Liver (tissue), 3 donors: ENCODE measurements around the gene ANKRD33B.

Source experiments
- CTCF ChIP-seq: fragments of 150-350 bp; IDR thresholded peaks from 2 replicates; pipeline ENCODE4 v1.5.1; 2017; ENCODE audit warnings: improper control_type of control experiment, low read depth, low read length; ENCODE audit not compliant: missing input control
- MAX ChIP-seq: IDR thresholded peaks from 2 replicates; pipeline ENCODE4 v1.6.1; 2016; ENCODE audit warnings: antibody characterized with exemption
- RAD21 ChIP-seq, 2 donors: IDR thresholded peaks; 2 replicates each; pipeline ENCODE4 v1.6.1; 2016; ENCODE audit warnings: antibody characterized with exemption in 2 of 2, mild to moderate bottlenecking in 2 of 2
- TAF1 ChIP-seq: conservative IDR thresholded peaks from 2 replicates; pipeline ENCODE4 v1.6.1; 2016; ENCODE audit warnings: antibody characterized with exemption, mild to moderate bottlenecking
- YY1 ChIP-seq: IDR thresholded peaks from 2 replicates; pipeline ENCODE4 v1.6.1; 2016; ENCODE audit warnings: antibody characterized with exemption, mild to moderate bottlenecking
- ZBTB33 ChIP-seq: IDR thresholded peaks from 2 replicates; pipeline ENCODE4 v1.6.1; 2016; ENCODE audit warnings: antibody characterized with exemption
- TF ChIP-seq, protein P1 (sequence below): IDR thresholded peaks from 2 replicates; pipeline ENCODE4 v1.6.1; 2016; ENCODE audit warnings: antibody characterized with exemption, mild to moderate bottlenecking
- donor health status: healthy.
- donor health status: healthy.

GRCh38 chr5:10676224-10676623 lies 112.4 kb downstream of the ANKRD33B start:
- TF ChIP-seq CTCF (no peak), MAX (no peak), ZBTB33 (no peak), TAF1 (no peak), YY1 (no peak), RAD21 (IDR thresholded peaks at IDR 0.05) (no peak)
- TF ChIP-seq, protein P1, sequence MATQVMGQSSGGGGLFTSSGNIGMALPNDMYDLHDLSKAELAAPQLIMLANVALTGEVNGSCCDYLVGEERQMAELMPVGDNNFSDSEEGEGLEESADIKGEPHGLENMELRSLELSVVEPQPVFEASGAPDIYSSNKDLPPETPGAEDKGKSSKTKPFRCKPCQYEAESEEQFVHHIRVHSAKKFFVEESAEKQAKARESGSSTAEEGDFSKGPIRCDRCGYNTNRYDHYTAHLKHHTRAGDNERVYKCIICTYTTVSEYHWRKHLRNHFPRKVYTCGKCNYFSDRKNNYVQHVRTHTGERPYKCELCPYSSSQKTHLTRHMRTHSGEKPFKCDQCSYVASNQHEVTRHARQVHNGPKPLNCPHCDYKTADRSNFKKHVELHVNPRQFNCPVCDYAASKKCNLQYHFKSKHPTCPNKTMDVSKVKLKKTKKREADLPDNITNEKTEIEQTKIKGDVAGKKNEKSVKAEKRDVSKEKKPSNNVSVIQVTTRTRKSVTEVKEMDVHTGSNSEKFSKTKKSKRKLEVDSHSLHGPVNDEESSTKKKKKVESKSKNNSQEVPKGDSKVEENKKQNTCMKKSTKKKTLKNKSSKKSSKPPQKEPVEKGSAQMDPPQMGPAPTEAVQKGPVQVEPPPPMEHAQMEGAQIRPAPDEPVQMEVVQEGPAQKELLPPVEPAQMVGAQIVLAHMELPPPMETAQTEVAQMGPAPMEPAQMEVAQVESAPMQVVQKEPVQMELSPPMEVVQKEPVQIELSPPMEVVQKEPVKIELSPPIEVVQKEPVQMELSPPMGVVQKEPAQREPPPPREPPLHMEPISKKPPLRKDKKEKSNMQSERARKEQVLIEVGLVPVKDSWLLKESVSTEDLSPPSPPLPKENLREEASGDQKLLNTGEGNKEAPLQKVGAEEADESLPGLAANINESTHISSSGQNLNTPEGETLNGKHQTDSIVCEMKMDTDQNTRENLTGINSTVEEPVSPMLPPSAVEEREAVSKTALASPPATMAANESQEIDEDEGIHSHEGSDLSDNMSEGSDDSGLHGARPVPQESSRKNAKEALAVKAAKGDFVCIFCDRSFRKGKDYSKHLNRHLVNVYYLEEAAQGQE, result no peak
